ENCODE data around the gene NMRK2. TPM values are rescaled to one million over a fixed set of nuclear protein-coding genes. Genes with fewer than 3 reads are reported as not detected.
"Not testable (repeated sequence)": the region's sequence is repeated elsewhere in the genome, so short reads cannot be mapped to it uniquely, and the experiment has no call there.

The NMRK2 gene
- polyA plus RNA-seq, 1 of the 3 experiments (the other 2 are of a cell fraction), result not detected

DNA sequence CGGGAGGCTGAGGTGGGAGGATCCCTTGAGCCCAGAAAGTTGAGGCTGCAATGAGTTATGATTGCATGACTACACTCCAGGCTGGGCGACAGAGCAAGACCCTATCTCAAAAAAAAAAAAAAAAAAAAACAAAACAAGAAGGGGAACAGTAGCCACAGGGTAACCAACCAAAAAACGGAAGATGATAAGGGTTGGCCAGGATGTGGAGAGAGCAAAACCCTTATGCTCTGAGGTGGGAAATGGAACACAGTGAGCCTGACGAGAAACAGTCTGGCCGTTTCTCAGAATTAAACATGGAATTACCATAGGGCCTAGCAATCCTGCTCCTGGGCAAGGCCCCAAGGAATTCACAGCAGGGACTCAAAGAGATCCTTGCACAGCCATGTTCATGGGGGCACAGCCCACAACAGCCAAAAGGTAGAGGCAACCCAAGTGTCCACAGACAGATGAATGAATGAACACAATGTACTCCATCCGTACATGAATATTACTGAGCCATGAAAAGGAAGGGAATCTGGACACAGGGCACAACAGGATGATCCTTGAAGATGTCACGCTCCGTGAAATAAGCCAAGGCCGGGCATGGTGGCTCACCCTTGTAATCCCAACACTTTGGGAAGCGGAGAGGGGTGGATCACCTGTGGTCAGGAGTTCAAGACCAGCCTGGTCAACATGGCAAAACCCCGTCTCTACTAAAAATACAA is 11.3 kb downstream of the NMRK2 start:
- Histone ChIP-seq H3K4me2 (no peak overlapping the region), H3K79me2 (ENCODE audit: insufficient read depth) (no peaks in the 10 kb centered on the region), H4K20me1 (ENCODE audit: insufficient read depth) (no peaks in the 10 kb centered on the region), H3K9me2 (no peaks in the 10 kb centered on the region), H2AFZ (ENCODE audit: low read depth) (no peak overlapping the region), H3K9ac (no peak overlapping the region), H3K4me1 (ENCODE audit: control insufficient read depth in 1 of 2, insufficient read depth in 2 of 2, low read depth in 1 of 2, low read length in 1 of 2) (no peaks in the 10 kb centered on the region), H3K9me3 (no peaks in the 10 kb centered on the region), H3F3A (replicated peaks; ENCODE audit: insufficient read depth) (no peaks in the 10 kb centered on the region), H3K36me3 (replicated peaks in 1 of 2; ENCODE audit: control insufficient read depth in 1 of 2, insufficient read depth in 2 of 2, low read length in 1 of 2) (no peaks in the 10 kb centered on the region), H3K27ac (ENCODE audit: low read depth in 2 of 2, low read length in 1 of 2) (no peak overlapping the region), H3K4me3 (ENCODE audit: low read depth in 2 of 2, low read length in 1 of 2) (no peak overlapping the region), H3K27me3 (ENCODE audit: insufficient read depth) (no peaks in the 10 kb centered on the region)
- CTCF ChIA-PET, result interaction anchor here (0.7 kb wide), 1 partner anchor 277 kb away, joined by 3 read pairs; no protein-coding TSS in a partner anchor
- WGBS (ENCODE audit: low lambda C conversion rate), result 69% methylated on average over 11 of the region's 11 CpGs
- POLR2A ChIA-PET, result no interaction called here
- TF ChIP-seq GATA2 (CRISPR knock-in tag; IDR thresholded peaks at IDR 0.05) (no peak), RXRA (IDR thresholded peaks at IDR 0.05; ENCODE audit: borderline replicate concordance, low read depth) (no peak), TEAD4 (IDR thresholded peaks at IDR 0.05; ENCODE audit: borderline replicate concordance, insufficient read depth) (no peak), CHD2 (IDR thresholded peaks at IDR 0.05; ENCODE audit: low read length, partially characterized antibody) (no peak)
- no peak for DNase-seq

DNA sequence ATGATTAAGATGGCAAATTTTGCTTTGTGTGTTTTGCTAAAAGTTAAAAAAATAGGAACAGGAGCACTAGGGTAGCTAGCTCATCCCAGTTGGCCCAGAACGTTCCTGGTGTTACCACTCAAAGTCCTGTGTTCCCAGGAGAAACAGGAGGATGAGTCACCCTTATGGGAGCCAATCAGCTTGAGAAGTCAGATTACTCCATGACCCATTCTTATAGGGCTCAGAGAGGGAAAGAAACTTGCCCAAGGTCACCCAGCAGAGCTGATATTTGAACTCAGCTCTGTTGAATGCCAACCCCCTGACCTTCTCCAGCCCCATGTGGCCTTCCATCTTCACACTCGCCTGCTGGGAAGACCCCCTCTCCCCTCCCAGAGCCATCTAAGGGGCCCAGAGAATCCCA is 13.0 kb downstream of the NMRK2 start:
- Histone ChIP-seq H3K9me2 (no peaks in the 10 kb centered on the region), H3K4me2 (no peak overlapping the region), H2AFZ (ENCODE audit: low read depth) (no peak overlapping the region), H3K27me3 (ENCODE audit: insufficient read depth) (no peaks in the 10 kb centered on the region), H3K4me1 (ENCODE audit: control insufficient read depth in 1 of 2, insufficient read depth in 2 of 2, low read depth in 1 of 2, low read length in 1 of 2) (no peaks in the 10 kb centered on the region), H3K36me3 (replicated peaks in 1 of 2; ENCODE audit: control insufficient read depth in 1 of 2, insufficient read depth in 2 of 2, low read length in 1 of 2) (no peaks in the 10 kb centered on the region), H3K9me3 (no peaks in the 10 kb centered on the region), H3K9ac (no peak overlapping the region), H3K79me2 (ENCODE audit: insufficient read depth) (no peaks in the 10 kb centered on the region), H3K27ac (ENCODE audit: low read depth in 2 of 2, low read length in 1 of 2) (no peak overlapping the region), H4K20me1 (ENCODE audit: insufficient read depth) (no peaks in the 10 kb centered on the region), H3F3A (replicated peaks; ENCODE audit: insufficient read depth) (no peaks in the 10 kb centered on the region), H3K4me3 (ENCODE audit: low read depth in 2 of 2, low read length in 1 of 2) (no peak overlapping the region)
- ChIA-PET POLR2A (interaction anchor here (1.2 kb wide), 2 partner anchors 12 to 40 kb away, joined by 3 to 4 read pairs; partner anchors contain the start of gene EEF2), CTCF (interaction anchor here (0.9 to 1.1 kb wide), 2 partner anchors 42 to 124 kb away, joined by 3 read pairs; no protein-coding TSS in a partner anchor)
- TF ChIP-seq NRF1 (IDR thresholded peaks at IDR 0.05; ENCODE audit: low read depth, low read length), result no peak
- no peak for TF ChIP-seq TEAD4 (IDR thresholded peaks at IDR 0.05; ENCODE audit: borderline replicate concordance, insufficient read depth)
- TF ChIP-seq, protein P1, sequence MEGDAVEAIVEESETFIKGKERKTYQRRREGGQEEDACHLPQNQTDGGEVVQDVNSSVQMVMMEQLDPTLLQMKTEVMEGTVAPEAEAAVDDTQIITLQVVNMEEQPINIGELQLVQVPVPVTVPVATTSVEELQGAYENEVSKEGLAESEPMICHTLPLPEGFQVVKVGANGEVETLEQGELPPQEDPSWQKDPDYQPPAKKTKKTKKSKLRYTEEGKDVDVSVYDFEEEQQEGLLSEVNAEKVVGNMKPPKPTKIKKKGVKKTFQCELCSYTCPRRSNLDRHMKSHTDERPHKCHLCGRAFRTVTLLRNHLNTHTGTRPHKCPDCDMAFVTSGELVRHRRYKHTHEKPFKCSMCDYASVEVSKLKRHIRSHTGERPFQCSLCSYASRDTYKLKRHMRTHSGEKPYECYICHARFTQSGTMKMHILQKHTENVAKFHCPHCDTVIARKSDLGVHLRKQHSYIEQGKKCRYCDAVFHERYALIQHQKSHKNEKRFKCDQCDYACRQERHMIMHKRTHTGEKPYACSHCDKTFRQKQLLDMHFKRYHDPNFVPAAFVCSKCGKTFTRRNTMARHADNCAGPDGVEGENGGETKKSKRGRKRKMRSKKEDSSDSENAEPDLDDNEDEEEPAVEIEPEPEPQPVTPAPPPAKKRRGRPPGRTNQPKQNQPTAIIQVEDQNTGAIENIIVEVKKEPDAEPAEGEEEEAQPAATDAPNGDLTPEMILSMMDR (IDR thresholded peaks at IDR 0.05), result no peak
- TF ChIP-seq MXI1 (IDR thresholded peaks at IDR 0.05; ENCODE audit: low read depth, low read length), result no peak
- no peak for TF ChIP-seq CHD2 (IDR thresholded peaks at IDR 0.05; ENCODE audit: low read length, partially characterized antibody)
- no peak for TF ChIP-seq SIN3A (IDR thresholded peaks at IDR 0.05; ENCODE audit: borderline replicate concordance, low read depth, low read length)
- no peak for TF ChIP-seq TCF12 (IDR thresholded peaks at IDR 0.05)
- TF ChIP-seq POLR2AphosphoS5 (IDR thresholded peaks at IDR 0.05; ENCODE audit: low read depth, low read length), result no peak
- TF ChIP-seq EZH2phosphoT487 (IDR thresholded peaks at IDR 0.05; ENCODE audit: borderline replicate concordance, low read depth), result no peak
- no peak for TF ChIP-seq RAD21 (IDR thresholded peaks at IDR 0.05; ENCODE audit: low read length)
- DNase-seq, result no peak
- 14% methylated on average over 2 of the region's 2 CpGs for WGBS (ENCODE audit: low lambda C conversion rate)

DNA sequence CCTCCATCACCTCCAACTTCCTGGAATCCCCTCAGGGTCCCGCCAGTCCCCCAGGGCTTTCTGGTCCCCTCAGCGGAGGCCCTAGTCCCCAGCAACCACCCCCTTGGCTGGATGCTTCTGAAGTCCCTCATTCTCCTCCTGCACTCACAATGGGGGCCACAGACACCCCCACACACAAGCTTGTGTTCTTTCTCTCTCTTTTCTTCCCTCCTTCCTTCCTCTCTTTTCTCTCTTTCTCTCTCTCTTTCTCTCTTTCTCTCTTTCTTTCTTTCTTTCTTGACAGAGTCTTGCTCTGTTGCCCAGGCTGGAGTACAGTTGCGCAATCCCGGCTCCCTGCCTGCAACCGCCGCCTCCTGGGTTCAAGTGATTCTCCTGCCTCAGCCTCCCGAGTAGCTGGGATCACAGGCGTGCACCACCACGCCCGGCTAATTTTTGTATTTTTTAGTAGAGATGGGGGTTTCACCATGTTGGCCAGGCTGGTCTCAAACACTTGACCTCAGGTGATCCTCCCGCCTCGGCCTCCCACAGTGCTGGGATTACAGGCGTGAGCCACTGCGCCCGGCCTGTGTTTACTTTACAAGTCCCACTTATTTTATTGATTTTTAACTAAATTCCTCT is 14.6 kb downstream of the NMRK2 start:
- H3K36me3 ChIP-seq (replicated peaks in 1 of 2; ENCODE audit: control insufficient read depth in 1 of 2, insufficient read depth in 2 of 2, low read length in 1 of 2), result not testable (repeated sequence)

More for the DNA sequence above, 14.6 kb downstream of the NMRK2 start:
- H3K4me1 ChIP-seq (ENCODE audit: control insufficient read depth in 1 of 2, insufficient read depth in 2 of 2, low read depth in 1 of 2, low read length in 1 of 2); H3K9me2 ChIP-seq; H3K27ac ChIP-seq (ENCODE audit: low read depth in 2 of 2, low read length in 1 of 2); H3K27me3 ChIP-seq (ENCODE audit: insufficient read depth); H3K4me2 ChIP-seq; POLR2A ChIA-PET; H3K4me3 ChIP-seq (ENCODE audit: low read depth in 2 of 2, low read length in 1 of 2); H3K9me3 ChIP-seq; DNase-seq; H2AFZ ChIP-seq (ENCODE audit: low read depth); H3F3A ChIP-seq (replicated peaks; ENCODE audit: insufficient read depth); H3K79me2 ChIP-seq (ENCODE audit: insufficient read depth); H4K20me1 ChIP-seq (ENCODE audit: insufficient read depth); H3K9ac ChIP-seq: not testable (repeated sequence)
- CTCF ChIA-PET, result interaction anchor here (0.7 kb wide), 1 partner anchor 59 kb away, joined by 3 read pairs; no protein-coding TSS in a partner anchor
- WGBS (ENCODE audit: low lambda C conversion rate), result 77% methylated on average over 15 of the region's 15 CpGs

Data from SK-N-SH (cell line).